GM12865 (cell line): ENCODE data around the gene RXRA.

Experiments
- DNase-seq: peaks from one replicate; pipeline ENCODE4 v3.0.0; 2010; ENCODE audit warnings: low read depth
- H3K4me3 ChIP-seq: 2 replicates; pipeline ENCODE4 v1.5.1; 2011; ENCODE audit warnings: mild to moderate bottlenecking, low read depth, low read length, control low read depth
- TF ChIP-seq, protein P1 (sequence below): IDR thresholded peaks from 2 replicates; pipeline ENCODE4 v1.5.1; 2011; ENCODE audit warnings: low read length, control low read depth, low read depth, inconsistent platforms; ENCODE audit not compliant: insufficient read depth; ENCODE audit errors: missing control alignments

Gene RXRA

DNA sequence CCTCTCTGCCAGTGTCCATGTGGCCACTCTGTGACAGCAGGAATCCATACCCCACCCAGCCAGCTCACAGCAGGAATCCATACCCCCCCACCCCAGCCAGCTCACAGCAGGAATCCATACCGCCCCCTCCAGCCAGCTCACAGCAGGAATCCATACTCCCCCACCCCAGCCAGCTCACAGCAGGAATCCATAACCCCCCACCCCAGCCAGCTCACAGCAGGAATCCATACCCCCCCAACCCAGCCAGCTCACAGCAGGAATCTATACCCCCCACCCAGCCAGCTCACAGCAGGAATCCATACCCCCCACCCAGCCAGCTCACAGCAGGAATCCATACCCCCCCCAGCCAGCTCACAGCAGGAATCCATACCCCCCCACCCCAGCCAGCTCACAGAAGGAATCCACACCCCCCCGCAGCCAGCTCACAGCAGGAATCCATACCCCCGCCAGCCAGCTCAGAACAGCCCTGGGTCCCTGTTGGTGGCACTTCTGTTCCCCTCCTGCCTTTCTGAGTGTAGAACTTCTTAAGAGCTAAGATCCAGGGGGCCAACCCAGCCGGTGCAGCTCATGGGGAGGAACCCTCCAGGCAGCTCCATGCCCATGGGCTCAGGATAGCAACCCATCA is 8.4 kb upstream of the RXRA start:
- TF ChIP-seq, protein P1, sequence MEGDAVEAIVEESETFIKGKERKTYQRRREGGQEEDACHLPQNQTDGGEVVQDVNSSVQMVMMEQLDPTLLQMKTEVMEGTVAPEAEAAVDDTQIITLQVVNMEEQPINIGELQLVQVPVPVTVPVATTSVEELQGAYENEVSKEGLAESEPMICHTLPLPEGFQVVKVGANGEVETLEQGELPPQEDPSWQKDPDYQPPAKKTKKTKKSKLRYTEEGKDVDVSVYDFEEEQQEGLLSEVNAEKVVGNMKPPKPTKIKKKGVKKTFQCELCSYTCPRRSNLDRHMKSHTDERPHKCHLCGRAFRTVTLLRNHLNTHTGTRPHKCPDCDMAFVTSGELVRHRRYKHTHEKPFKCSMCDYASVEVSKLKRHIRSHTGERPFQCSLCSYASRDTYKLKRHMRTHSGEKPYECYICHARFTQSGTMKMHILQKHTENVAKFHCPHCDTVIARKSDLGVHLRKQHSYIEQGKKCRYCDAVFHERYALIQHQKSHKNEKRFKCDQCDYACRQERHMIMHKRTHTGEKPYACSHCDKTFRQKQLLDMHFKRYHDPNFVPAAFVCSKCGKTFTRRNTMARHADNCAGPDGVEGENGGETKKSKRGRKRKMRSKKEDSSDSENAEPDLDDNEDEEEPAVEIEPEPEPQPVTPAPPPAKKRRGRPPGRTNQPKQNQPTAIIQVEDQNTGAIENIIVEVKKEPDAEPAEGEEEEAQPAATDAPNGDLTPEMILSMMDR = no peak
- no peak overlapping the region for H3K4me3 ChIP-seq
- DNase-seq = no peak

DNA sequence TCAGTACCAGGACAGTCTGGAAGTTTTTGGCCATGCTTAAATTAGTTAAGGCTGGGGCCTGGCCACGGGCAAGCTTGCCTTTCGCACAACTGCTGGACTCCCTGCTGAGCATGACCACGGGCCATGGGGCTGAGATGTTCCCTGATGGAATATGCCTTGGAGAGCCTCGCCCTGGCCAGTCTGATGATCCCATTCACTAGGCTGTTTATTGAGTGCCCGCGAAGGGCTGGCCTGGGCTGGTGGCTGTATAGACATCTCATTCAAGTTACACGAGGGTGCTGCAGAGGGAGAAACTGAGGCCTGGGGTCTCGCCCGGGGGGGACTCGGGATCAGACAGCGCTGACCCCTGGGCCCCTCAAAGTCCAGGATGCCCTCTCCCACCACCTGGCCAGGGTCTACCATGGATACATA is 7.8 kb upstream of the RXRA start:
- TF ChIP-seq, protein P1 = no peak
- no peak for DNase-seq
- no peak overlapping the region for H3K4me3 ChIP-seq

DNA sequence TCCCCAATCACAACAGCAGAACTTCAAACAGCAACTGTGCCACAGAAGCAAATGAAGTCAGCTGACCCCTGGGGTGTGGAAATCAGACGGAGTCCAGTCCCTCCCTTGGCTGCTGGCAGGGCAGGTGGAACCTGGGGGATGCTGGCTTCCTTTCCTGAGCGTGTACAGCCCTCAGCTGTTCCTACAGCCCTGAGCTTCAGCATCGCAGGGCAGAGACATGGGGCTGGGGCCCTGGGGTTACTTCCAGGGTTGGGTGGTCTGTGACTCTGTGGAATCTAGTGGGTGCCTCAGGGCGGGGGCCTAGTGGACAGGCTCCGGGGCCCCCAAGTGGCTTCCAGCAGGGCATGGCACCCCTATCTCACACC is 7.3 kb upstream of the RXRA start:
- TF ChIP-seq, protein P1 = no peak
- DNase-seq = no peak
- H3K4me3 ChIP-seq = no peak overlapping the region

DNA sequence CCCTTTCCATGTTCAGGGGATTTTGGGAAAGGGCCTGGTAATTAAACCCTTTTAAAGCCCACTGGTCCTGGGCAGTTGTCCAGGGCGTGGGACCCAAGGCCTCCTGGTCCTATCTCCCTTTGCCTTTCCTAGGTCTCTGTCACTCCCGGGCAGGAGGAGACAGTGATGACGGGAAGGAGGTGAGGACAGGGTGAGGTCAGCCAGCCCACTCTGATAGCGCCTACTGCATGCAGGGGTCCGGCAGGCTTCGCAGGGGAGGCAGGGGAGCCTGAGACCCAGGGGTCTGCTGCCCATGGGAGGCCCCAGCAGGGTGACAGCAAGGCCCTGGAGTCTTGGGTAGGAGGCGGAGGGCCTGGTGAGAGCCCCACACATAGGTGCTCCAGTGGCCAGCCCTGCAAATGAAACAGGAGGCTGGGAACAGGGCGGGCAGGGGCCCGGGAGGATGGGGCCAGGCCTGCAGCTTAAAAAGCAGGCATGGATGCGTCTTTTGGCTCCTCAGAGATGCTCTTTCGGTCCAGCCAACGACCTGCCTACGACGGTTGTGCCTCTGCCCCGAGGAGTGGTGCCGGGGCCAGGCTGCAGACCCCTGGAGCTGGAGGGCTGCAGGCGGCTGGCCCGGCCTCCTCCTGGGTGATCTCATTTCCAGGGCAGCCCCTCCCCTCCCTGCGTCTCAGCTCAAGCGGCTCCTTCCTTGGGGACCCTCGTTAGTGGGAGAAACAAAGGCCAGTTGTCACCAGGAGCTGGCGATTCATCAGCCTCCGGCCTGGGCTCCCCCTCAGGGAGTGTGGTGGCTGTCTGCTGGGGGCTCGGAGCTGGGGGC is 6.7 kb upstream of the RXRA start:
- H3K4me3 ChIP-seq = no peak overlapping the region
- TF ChIP-seq, protein P1 = no peak
- DNase-seq = no peak

DNA sequence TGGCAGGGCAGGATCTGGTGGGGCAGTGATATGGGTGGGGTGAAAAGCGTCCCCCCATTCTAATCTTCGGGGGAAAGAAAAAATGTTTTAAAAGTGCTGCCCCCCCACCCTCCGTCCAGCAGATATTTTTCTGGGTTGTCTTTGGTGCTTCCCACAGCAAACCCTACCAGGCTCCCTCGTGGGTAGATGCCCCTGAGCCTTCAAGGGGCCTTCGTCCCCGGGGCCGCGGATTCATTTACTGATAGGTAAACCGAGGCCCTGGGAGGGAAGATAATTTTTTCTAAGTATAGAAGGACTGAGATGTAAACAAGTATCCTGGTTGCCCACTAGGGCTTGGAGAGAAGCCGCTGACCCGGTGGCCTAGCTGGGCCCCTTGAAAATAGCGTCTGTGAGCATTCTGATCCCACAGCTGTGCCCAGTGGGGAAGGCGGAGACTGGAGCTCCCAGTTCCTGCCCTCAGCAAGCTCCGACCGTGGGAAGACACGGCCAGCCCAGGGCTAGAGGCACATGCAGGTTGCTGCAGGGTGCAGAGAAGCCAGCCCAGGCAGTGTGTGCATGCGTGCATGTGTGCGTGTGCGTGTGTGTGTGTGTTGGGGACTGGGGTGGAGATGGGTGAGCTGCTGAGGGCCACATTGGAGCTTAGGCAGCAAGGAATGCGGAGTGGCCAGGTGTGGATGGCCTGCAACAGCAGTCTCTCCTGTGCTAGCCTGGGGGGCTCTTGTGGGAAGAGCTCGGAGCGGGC is 6.0 kb upstream of the RXRA start:
- H3K4me3 ChIP-seq = no peak overlapping the region
- TF ChIP-seq, protein P1 = no peak
- no peak for DNase-seq

DNA sequence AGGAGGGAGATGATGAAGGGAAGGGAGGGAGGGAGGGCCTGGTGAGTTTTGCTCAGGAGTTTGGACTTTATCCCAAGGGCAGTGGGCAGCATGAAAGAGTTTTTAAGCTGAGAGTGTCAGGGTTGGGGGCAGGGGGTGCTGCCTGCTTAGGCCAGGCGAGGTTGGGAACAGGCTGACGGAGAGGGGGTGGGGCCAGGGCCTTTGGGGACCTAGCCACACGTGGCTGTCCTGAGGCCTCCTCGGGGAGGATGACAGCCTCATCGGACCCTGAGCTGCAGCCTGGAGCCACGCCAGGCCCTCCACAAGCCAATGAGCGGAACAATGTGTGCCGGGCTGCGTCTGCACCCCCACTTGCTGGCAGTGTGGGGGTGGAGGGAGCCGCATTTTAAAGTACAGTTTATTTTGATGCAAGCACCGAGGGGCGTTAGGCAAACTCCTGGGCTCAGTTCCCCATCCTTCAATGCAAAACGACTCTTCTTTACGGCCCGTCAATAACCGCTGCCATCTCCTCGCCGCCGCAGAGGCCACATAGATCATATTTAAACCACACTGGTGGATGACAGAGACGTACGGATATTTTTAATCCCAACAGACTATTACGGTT is 5.3 kb upstream of the RXRA start:
- no peak overlapping the region for H3K4me3 ChIP-seq
- no peak for DNase-seq
- TF ChIP-seq, protein P1 = no peak
